Measurements from ENCODE around the gene TASOR2.
A peak's percentile ranks its signal among the peaks of the same experiment; 100 is the strongest.

The TASOR2 gene

GRCh38 chr10:5684971-5685763, 529 bp downstream of the TASOR2 start:
- peak; percentile 78 for DNase-seq

GRCh38 chr10:5685764-5686240, 1.2 kb downstream of the TASOR2 start:
- no peak for DNase-seq

DNA sequence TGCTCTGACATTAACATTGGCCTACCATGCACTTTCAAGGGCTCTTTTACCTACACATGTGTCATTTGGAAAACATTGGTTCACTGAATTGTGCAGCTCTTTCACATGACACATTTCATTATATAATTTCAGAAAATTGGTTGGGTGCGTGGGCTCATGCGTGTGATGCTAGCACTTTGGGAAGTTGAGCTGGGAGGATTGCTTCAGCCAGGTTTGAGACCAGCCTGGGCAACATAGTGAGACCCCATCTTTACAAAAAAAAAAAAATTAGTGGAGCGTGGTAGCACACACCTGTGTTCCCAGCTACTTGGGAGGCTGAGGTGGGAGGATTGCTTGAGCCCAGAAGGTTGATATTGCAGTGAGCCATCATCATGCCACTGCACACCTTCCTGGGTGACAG, 3.9 kb downstream of the TASOR2 start:
- no peak for DNase-seq

DNA sequence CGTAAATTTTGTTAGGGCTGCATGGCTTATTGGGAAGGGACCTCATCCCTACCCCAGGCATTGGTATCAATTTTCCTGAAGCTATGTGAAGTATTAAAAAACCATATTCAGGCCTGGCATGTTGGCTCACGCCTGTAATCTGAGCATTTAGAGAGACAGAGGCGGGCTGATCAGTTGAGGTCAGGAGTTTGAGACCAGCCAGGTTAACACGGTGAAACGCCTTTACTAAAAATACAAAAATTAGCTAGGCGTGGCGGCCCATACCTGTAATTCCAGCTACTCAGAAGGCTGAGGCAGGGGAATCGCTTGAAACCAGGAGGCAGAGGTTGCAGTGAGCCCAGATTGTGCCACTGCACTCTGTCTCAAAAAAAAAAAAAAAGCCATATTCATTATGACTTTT, 7.1 kb downstream of the TASOR2 start:
- DNase-seq, result no peak

- peak; percentile 84 for DNase-seq
Measured at GRCh38 chr10:5692461-5693358, 8.1 kb downstream of the TASOR2 start.

DNA sequence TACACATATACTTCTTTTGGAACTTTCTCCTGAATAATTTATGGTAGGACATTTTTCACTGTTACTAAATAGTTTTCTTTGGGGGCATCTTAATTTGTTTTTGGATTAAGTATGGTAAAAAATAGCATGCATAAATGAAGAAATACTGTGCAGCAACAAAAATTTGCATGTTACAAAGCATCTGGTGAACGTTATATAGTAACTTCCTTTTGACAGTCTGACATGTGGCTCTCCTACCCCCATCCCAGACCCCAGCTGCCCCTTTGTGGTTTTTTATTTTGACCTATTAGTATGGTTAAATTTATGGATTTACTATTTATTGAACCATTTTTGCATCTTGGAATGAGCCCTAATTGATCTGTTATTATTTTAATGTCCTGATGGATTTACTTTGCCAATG, 9.9 kb downstream of the TASOR2 start:
- no peak for DNase-seq

DNA sequence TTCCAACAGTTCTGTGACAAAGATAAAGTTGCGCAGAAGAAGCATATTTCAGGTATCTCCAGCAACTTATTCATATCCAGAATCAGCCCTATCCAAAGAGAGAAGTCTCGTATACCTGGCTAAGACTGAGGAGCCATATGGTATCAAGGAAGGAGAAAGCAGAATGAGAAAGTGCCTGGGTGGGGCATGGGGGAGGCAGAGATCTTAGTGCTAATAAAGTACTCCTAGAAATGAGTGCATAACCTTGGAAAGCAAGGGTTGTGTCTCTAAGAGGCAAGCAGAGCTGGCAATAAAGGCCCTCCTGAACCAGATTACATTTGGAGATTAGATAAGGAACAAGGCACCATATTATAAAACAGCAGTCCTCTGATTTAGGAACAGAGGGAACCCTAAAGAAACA, 12.7 kb downstream of the TASOR2 start:
- no peak for DNase-seq

DNA sequence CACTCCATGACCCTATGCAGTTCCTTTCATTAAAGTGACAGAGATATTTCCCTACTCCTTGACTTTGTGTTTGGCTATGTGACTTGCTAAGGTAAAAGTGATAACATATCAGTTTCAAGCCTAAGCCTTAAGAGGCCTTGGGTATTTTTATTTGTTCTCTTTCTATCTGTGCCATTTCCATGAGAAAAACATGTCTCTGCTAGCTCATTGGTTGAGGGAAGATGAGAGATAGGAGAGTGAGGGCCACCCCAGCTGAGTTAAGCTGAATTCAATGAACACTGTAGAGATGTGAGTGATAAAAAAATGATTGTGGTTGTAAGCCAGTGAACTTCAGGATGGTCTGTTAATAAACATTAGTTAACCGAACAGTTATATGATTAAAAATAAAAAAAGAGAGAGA, 13.4 kb downstream of the TASOR2 start:
- no peak for DNase-seq

DNA sequence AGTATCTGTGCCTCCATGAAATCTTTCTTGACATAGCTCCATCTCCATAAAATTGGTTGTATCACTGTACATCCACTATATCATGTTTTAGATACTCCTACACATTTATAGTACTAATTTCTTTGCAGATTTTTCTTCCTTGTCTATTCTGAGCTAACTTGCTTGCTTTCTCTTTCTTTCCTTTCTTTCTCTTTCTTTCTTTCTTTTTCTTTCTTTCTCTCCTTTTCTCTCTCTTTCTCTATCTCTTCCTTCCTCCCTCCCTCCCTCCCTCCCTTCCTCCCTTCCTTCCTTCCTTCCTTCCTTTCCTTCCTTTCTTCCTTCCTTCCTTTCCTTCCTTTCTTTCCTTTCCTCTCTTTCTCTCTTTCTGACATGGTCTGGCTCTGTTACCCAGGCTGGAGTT, 23.7 kb downstream of the TASOR2 start:
- no peak for DNase-seq

GRCh38 chr10:5709865-5710264, 25.2 kb downstream of the TASOR2 start:
- no peak for DNase-seq

DNA sequence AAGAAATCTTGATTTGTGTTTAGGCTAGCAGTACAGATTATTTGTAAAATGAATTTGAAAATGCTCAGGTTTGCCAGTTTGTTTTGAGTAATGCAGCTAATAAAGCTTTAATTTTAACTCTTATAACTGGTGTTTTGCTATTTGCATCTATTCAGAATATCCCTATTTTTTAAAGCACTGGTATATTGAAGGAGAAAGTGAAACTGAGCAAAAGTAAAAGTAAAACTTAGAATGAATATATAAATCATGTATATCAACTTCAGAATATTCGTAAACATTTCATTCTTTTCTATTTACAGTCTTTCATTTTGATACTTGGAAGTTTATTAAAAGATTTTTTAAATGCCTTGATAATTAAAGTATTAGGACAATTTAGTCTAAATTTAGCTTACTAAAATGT, 26.2 kb downstream of the TASOR2 start:
- no peak for DNase-seq

DNA sequence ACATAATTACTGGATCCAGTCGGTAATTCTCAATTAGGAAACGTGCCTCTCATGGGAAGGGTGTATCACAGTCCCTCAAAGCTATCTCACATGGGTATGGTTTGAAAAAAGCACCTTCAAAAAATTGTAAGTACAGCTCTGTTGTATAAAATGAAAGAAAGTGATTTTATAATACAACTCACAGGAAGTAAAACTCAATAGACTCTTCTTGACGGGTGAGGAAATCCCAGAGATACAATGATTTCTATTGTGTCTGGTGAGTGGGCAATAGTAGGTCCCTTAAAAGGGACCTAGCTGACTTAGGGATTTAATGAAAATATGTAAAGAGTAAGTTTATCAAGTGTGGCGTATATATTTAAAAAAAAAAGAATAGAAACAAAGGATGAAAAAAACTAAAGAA, 27.0 kb downstream of the TASOR2 start:
- DNase-seq, result no peak

- no peak for DNase-seq
Measured at GRCh38 chr10:5719546-5719945, 34.9 kb downstream of the TASOR2 start.

DNA sequence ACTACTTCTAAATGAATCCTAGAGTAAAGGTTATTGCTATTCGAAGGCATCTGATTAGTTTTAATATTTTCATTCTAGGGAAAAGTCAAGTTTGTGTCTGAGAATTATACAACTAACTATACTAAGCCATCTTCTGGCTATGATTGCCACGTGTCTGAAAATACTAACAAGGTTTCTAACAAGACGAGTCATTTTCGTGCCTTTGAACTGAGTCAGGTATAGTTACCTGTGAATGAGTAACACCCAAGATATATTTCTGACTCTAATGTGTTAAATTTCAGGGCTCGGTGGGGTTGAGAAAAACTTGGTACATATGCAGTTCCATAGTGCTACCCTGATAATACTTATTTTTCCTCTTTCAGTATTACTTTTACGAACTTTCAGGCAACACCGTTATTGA, 35.5 kb downstream of the TASOR2 start:
- no peak for DNase-seq

DNA sequence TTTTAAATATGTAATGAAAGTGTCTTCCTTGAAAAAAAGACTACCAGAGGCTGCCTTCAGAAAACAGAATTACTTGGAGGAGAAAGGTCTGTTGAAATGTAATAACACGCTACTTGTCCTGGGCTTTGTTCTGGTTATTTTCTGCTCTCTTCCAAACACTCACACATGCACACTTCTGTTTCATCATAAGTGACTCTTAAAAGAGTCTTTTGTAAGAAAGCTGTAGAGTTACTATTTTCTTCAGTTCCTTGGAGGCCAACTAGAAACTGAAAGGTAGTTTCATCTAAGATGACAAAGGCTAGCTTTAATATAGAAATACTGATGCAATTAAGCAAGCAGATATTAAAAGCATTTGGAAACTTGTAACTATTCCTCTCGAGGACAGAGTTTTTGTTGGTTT, 39.1 kb downstream of the TASOR2 start:
- DNase-seq, result no peak

DNA sequence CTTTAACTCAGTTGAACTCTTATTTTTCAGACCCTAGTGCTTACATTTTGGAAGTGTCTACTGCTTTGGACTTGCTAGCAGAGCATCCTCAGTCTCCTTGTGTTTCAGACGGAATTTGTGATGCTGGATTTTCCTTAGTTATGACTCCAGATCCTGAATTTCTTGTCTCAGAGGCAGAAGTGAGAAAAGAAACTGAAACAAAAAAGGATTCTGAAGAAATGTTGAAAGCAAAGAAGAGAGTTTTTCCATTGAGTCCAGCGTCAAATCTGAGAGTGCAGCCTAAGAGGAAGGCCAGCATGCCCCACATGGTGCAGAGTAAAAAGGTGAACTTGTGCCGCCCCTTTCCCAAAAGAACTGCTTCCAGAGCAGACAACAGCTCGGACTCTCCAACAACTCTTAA, 46.1 kb downstream of the TASOR2 start:
- DNase-seq, result no peak

DNA sequence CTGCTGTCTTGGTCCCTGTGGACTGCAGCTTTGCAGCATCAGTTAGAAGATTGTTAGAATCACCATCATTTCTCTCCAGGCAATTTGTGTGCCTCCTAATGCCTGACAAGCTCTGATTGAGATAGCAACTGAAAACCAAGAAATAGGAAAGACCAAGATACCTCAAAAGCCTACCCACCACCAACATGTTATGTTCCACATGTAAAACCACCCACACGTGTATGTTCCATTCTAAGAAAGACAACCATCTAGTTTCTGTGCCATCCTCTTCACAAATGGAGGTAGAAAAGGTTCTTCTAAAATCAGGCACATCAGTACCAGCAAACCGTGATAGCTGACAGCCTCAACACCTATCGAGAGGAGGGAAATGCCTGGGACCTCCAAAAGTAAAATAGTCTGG, 46.9 kb downstream of the TASOR2 start:
- DNase-seq, result no peak

DNA sequence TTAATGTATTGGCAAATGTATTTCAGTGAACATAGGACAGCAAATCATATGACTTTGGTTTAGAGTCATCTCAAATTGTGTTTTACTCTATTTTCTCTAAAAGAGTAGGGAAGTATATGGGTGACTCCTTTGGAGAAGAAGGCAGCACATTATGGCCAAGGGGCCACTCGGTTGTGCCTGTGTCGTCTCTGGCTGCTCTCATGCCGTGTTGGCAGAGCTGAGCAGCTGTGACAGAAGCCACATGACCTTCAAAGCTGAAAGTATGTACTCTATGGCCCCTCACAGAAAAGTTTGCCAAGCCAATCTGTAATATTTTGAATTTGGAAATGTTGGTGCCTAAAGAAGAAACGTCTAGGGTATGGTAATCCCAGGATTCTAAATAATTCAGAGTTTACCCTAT, 47.5 kb downstream of the TASOR2 start:
- no peak for DNase-seq
